Measurements from ENCODE around the gene ZXDC.

The ZXDC gene

GRCh38 chr3:126475413-126476114 is at the start of gene ZXDC:
TSS of gene ZXDC (minus strand) at chr3:126475891. CDS start at chr3:126475865, 26 bp downstream.
- DNase-seq: peak; percentile 90

GRCh38 chr3:126525091-126525852 is 49.6 kb upstream of the ZXDC start:
- no peak for DNase-seq

GRCh38 chr3:126524429-126524988 is 48.8 kb upstream of the ZXDC start:
- no peak for DNase-seq

- DNase-seq: no peak
Observed at GRCh38 chr3:126523745-126524428, 48.2 kb upstream of the ZXDC start, which contains the start of gene CHST13. TSS of gene CHST13 (plus strand) at chr3:126524155. CDS start at chr3:126524333, 178 bp downstream.

GRCh38 chr3:126522363-126522788 is 46.7 kb upstream of the ZXDC start:
- DNase-seq: peak; percentile 15

- no peak for DNase-seq
Observed at GRCh38 chr3:126521122-126521891, 45.6 kb upstream of the ZXDC start.

- DNase-seq: no peak
Observed at GRCh38 chr3:126519506-126520455, 44.1 kb upstream of the ZXDC start.

GRCh38 chr3:126518779-126519177 is 43.1 kb upstream of the ZXDC start:
- no peak for DNase-seq

GRCh38 chr3:126517986-126518778 is 42.5 kb upstream of the ZXDC start:
- DNase-seq: no peak

- DNase-seq: no peak
Observed at GRCh38 chr3:126517291-126517951, 41.7 kb upstream of the ZXDC start, which contains the start of gene UROC1. TSS of gene UROC1 (minus strand) at chr3:126517773. CDS start at chr3:126517719, 54 bp downstream.

- no peak for DNase-seq
Observed at GRCh38 chr3:126516936-126517290, 41.2 kb upstream of the ZXDC start.

- DNase-seq: no peak
Observed at GRCh38 chr3:126516152-126516935, 40.7 kb upstream of the ZXDC start.

GRCh38 chr3:126515066-126515706 is 39.5 kb upstream of the ZXDC start:
- no peak for DNase-seq

GRCh38 chr3:126514161-126514560 is 38.5 kb upstream of the ZXDC start:
- DNase-seq: no peak

- no peak for DNase-seq
Observed at GRCh38 chr3:126512916-126513650, 37.4 kb upstream of the ZXDC start.

GRCh38 chr3:126512026-126512425 is 36.3 kb upstream of the ZXDC start:
- no peak for DNase-seq

- no peak for DNase-seq
Observed at GRCh38 chr3:126511291-126511690, 35.6 kb upstream of the ZXDC start.
